Gastroesophageal sphincter (tissue), 3 donors: ENCODE data around the gene SLC16A10.

Experiments
- CTCF ChIP-seq, 4 experiments: fragments of 200-600 bp in 2 of 4; fragments of 450-650 bp in 2 of 4; sonication (generic) in 1 of 4; IDR thresholded peaks; one replicate each; pipeline ENCODE4 v1.5.1; 2017 to 2019; ENCODE audit warnings: antibody characterized with exemption in 4 of 4, mild to moderate bottlenecking in 2 of 4, moderate library complexity in 2 of 4
- EP300 ChIP-seq: sonication (generic); formaldehyde crosslinking; IDR thresholded peaks from one replicate; pipeline ENCODE4 v1.6.1; 2017; ENCODE audit warnings: antibody characterized with exemption, mild to moderate bottlenecking
- POLR2A ChIP-seq, 2 donors: fragments of 450-650 bp; IDR thresholded peaks; one replicate each; pipeline ENCODE4 v1.6.1; 2017; ENCODE audit warnings: antibody characterized with exemption in 2 of 2, mild to moderate bottlenecking in 2 of 2, moderate library complexity in 1 of 2
- POLR2AphosphoS5 ChIP-seq: sonication (generic); formaldehyde crosslinking; IDR thresholded peaks from one replicate; pipeline ENCODE4 v1.6.1; 2017; ENCODE audit warnings: antibody characterized with exemption

GRCh38 chr6:111162504-111162903, 75.2 kb downstream of the SLC16A10 start:
- TF ChIP-seq CTCF (IDR thresholded peaks at IDR 0.05) (no peak), POLR2A (IDR thresholded peaks at IDR 0.05) (no peak), EP300 (no peak), POLR2AphosphoS5 (no peak)
